ENCODE measurements around the gene WNK4. TPM values are rescaled to one million over a fixed set of nuclear protein-coding genes. Genes with fewer than 3 reads are reported as not detected.

The WNK4 gene
- total RNA-seq, 1 experiment from 2014 or later, result 1.5 TPM

DNA sequence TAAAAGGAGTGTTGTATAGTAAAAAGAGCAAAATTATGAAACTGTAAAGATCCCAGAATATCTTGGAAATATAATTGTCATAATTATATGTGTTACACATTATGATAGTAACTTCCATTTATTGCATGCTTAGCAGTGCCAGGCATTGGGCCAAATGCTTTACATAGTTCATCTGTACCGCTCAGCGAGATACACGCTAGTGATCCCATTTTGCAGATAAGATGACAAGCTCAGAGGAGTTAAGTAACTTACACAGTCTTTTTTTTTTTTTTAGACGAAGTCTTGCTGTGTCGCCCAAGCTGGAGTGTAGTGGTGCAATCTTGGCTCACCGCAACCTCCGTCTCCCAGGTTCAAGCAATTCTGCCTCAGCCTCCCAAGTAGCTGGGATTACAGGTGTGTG lies 28.8 kb upstream of the WNK4 start (continued):
- TF ChIP-seq, protein P1, sequence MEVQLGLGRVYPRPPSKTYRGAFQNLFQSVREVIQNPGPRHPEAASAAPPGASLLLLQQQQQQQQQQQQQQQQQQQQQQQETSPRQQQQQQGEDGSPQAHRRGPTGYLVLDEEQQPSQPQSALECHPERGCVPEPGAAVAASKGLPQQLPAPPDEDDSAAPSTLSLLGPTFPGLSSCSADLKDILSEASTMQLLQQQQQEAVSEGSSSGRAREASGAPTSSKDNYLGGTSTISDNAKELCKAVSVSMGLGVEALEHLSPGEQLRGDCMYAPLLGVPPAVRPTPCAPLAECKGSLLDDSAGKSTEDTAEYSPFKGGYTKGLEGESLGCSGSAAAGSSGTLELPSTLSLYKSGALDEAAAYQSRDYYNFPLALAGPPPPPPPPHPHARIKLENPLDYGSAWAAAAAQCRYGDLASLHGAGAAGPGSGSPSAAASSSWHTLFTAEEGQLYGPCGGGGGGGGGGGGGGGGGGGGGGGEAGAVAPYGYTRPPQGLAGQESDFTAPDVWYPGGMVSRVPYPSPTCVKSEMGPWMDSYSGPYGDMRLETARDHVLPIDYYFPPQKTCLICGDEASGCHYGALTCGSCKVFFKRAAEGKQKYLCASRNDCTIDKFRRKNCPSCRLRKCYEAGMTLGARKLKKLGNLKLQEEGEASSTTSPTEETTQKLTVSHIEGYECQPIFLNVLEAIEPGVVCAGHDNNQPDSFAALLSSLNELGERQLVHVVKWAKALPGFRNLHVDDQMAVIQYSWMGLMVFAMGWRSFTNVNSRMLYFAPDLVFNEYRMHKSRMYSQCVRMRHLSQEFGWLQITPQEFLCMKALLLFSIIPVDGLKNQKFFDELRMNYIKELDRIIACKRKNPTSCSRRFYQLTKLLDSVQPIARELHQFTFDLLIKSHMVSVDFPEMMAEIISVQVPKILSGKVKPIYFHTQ (CRISPR knock-in tag; IDR thresholded peaks at IDR 0.05), result no peak
- no peak for TF ChIP-seq ZNF138 (CRISPR knock-in tag; conservative IDR thresholded peaks at IDR 0.05)
- TF ChIP-seq, protein P2, sequence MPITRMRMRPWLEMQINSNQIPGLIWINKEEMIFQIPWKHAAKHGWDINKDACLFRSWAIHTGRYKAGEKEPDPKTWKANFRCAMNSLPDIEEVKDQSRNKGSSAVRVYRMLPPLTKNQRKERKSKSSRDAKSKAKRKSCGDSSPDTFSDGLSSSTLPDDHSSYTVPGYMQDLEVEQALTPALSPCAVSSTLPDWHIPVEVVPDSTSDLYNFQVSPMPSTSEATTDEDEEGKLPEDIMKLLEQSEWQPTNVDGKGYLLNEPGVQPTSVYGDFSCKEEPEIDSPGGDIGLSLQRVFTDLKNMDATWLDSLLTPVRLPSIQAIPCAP (CRISPR knock-in tag; IDR thresholded peaks at IDR 0.05), result no peak

DNA sequence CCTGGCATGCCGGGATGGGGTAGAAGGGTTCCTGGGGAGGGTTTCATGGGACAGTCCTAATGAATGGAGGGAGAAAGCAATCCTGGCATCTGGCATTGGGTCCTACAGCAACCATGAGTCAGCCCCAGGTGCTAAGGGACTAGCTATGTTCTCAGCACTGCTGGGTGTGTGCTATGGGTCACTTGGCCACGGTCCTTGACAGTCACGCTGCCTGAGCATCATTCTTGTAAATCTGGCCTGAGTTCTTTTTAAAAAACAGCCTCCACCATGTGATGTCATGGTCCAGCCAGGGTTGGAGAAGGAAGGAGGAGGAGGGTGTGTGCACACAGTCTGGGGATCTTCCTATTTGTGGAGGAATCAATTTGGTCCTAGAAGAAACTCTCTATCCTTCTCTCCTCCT lies 25.6 kb upstream of the WNK4 start:
- H3K4me1 Mint-ChIP-seq, result no peaks in the 10 kb centered on the region
- no peaks in the 10 kb centered on the region for H3K9me3 Mint-ChIP-seq
- ChIA-PET CTCF (interaction anchor here (0.6 to 2.3 kb wide), 4 partner anchors 9 to 1942 kb away, joined by 4 to 15 read pairs (median 4); no protein-coding TSS in a partner anchor), POLR2A (no interaction called here)
- no peak overlapping the region for H3K4me3 Mint-ChIP-seq
- peaks cover 34% of the 10 kb centered on the region for H3K27me3 Mint-ChIP-seq (ENCODE audit: low read depth)
- no peak overlapping the region for H3K27ac Mint-ChIP-seq
- H3K36me3 Mint-ChIP-seq, result no peaks in the 10 kb centered on the region
- TF ChIP-seq ZNF219 (CRISPR knock-in tag; IDR thresholded peaks at IDR 0.05; ENCODE audit: borderline replicate concordance) (no peak), ZNF423 (CRISPR knock-in tag; IDR thresholded peaks at IDR 0.05) (no peak), ZNF263 (CRISPR knock-in tag; IDR thresholded peaks at IDR 0.05; ENCODE audit: low read depth) (no peak), JUN (CRISPR knock-in tag; IDR thresholded peaks at IDR 0.05) (no peak), TEAD1 (CRISPR knock-in tag; IDR thresholded peaks at IDR 0.05) (no peak), FOXP1 (CRISPR knock-in tag; IDR thresholded peaks at IDR 0.05; ENCODE audit: borderline replicate concordance) (no peak), ZNF232 (CRISPR knock-in tag; IDR thresholded peaks at IDR 0.05) (no peak)
- TF ChIP-seq, protein P3, sequence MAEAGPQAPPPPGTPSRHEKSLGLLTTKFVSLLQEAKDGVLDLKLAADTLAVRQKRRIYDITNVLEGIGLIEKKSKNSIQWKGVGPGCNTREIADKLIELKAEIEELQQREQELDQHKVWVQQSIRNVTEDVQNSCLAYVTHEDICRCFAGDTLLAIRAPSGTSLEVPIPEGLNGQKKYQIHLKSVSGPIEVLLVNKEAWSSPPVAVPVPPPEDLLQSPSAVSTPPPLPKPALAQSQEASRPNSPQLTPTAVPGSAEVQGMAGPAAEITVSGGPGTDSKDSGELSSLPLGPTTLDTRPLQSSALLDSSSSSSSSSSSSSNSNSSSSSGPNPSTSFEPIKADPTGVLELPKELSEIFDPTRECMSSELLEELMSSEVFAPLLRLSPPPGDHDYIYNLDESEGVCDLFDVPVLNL (CRISPR knock-in tag; IDR thresholded peaks at IDR 0.05; ENCODE audit: borderline replicate concordance, low read depth), result no peak
- ATAC-seq, result no peak
- DNase-seq (ENCODE audit: low spot score), result no peak

DNA sequence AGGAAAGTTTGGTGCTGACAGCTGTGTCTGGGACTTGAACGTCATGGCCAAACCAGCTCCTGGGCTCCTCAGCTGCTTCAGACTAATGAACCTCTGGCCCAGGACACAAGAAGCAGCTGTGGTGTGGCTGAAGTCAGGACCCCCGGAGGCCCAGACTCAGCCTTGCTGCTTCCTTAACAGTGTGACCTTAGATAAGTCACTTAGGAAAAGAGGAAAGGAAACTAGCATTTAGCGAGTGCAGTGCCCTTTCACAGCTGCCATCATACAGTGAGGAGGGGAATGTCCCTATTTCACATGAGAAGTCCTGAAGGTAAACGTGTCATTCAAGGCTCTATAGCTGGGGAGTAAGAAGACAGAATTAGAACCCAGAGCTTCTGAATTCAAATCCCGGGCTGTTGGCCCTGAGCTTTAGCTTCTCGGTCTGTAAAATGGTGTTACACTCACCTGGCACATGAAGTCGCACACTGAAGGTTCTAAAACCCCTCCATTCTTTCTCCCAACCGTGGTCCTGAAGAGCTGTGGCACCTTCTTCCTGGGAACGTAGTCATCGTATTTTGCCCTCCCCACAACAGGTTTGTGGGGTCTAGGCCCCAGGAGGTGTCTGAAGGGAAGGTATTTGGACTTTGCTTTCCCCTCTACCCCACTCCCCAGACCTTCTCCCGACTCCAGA lies 20.3 kb upstream of the WNK4 start:
- Mint-ChIP-seq H3K9me3 (no peaks in the 10 kb centered on the region), H3K36me3 (no peaks in the 10 kb centered on the region), H3K27me3 (ENCODE audit: low read depth) (peaks cover 55% of the 10 kb centered on the region), H3K4me3 (peak overlapping the region; percentile 67), H3K4me1 (peaks cover 25% of the 10 kb centered on the region), H3K27ac (no peak overlapping the region)
- ATAC-seq, result no peak
- no peak for DNase-seq (ENCODE audit: low spot score)
- ChIA-PET CTCF (interaction anchor here (0.8 to 5.2 kb wide), 20 partner anchors 9 to 636 kb away, joined by 3 to 117 read pairs (median 6); partner anchors contain the start of genes BECN1, CNTD1, CNTNAP1 and COA3), POLR2A (interaction anchor here (1.2 to 1.9 kb wide), 3 partner anchors 12 to 16 kb away, joined by 3 to 8 read pairs (median 6); partner anchors contain the start of genes EZH1 and VPS25)
- TF ChIP-seq ZNF671 (CRISPR knock-in tag; IDR thresholded peaks at IDR 0.05) (no peak), NR3C1 (CRISPR knock-in tag; conservative IDR thresholded peaks at IDR 0.05; ENCODE audit: low read depth) (no peak), NFE2L1 (CRISPR knock-in tag; IDR thresholded peaks at IDR 0.05) (no peak), OVOL2 (CRISPR knock-in tag; IDR thresholded peaks at IDR 0.05; ENCODE audit: borderline replicate concordance) (no peak), NFATC4 (CRISPR knock-in tag; IDR thresholded peaks at IDR 0.05) (no peak), SP1 (CRISPR knock-in tag; conservative IDR thresholded peaks at IDR 0.05) (no peak)
- TF ChIP-seq, protein P4, sequence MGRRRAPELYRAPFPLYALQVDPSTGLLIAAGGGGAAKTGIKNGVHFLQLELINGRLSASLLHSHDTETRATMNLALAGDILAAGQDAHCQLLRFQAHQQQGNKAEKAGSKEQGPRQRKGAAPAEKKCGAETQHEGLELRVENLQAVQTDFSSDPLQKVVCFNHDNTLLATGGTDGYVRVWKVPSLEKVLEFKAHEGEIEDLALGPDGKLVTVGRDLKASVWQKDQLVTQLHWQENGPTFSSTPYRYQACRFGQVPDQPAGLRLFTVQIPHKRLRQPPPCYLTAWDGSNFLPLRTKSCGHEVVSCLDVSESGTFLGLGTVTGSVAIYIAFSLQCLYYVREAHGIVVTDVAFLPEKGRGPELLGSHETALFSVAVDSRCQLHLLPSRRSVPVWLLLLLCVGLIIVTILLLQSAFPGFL (CRISPR knock-in tag; IDR thresholded peaks at IDR 0.05; ENCODE audit: borderline replicate concordance), result no peak
- TF ChIP-seq, protein P5, sequence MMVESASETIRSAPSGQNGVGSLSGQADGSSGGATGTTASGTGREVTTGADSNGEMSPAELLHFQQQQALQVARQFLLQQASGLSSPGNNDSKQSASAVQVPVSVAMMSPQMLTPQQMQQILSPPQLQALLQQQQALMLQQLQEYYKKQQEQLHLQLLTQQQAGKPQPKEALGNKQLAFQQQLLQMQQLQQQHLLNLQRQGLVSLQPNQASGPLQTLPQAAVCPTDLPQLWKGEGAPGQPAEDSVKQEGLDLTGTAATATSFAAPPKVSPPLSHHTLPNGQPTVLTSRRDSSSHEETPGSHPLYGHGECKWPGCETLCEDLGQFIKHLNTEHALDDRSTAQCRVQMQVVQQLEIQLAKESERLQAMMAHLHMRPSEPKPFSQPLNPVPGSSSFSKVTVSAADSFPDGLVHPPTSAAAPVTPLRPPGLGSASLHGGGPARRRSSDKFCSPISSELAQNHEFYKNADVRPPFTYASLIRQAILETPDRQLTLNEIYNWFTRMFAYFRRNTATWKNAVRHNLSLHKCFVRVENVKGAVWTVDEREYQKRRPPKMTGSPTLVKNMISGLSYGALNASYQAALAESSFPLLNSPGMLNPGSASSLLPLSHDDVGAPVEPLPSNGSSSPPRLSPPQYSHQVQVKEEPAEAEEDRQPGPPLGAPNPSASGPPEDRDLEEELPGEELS (CRISPR knock-in tag; IDR thresholded peaks at IDR 0.05), result no peak
- TF ChIP-seq, protein P6, sequence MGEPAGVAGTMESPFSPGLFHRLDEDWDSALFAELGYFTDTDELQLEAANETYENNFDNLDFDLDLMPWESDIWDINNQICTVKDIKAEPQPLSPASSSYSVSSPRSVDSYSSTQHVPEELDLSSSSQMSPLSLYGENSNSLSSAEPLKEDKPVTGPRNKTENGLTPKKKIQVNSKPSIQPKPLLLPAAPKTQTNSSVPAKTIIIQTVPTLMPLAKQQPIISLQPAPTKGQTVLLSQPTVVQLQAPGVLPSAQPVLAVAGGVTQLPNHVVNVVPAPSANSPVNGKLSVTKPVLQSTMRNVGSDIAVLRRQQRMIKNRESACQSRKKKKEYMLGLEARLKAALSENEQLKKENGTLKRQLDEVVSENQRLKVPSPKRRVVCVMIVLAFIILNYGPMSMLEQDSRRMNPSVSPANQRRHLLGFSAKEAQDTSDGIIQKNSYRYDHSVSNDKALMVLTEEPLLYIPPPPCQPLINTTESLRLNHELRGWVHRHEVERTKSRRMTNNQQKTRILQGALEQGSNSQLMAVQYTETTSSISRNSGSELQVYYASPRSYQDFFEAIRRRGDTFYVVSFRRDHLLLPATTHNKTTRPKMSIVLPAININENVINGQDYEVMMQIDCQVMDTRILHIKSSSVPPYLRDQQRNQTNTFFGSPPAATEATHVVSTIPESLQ (CRISPR knock-in tag; IDR thresholded peaks at IDR 0.05), result no peak
- TF ChIP-seq, protein P7, sequence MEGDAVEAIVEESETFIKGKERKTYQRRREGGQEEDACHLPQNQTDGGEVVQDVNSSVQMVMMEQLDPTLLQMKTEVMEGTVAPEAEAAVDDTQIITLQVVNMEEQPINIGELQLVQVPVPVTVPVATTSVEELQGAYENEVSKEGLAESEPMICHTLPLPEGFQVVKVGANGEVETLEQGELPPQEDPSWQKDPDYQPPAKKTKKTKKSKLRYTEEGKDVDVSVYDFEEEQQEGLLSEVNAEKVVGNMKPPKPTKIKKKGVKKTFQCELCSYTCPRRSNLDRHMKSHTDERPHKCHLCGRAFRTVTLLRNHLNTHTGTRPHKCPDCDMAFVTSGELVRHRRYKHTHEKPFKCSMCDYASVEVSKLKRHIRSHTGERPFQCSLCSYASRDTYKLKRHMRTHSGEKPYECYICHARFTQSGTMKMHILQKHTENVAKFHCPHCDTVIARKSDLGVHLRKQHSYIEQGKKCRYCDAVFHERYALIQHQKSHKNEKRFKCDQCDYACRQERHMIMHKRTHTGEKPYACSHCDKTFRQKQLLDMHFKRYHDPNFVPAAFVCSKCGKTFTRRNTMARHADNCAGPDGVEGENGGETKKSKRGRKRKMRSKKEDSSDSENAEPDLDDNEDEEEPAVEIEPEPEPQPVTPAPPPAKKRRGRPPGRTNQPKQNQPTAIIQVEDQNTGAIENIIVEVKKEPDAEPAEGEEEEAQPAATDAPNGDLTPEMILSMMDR (IDR thresholded peaks at IDR 0.05), result no peak
